ENCODE data around the gene IQCH. TPM values are rescaled to one million over a fixed set of nuclear protein-coding genes. Genes with fewer than 3 reads are reported as not detected.

IQCH gene
- total and polyA plus RNA-seq, 7 donors, result 0.36 to 3.8 (median 1.4) TPM

DNA sequence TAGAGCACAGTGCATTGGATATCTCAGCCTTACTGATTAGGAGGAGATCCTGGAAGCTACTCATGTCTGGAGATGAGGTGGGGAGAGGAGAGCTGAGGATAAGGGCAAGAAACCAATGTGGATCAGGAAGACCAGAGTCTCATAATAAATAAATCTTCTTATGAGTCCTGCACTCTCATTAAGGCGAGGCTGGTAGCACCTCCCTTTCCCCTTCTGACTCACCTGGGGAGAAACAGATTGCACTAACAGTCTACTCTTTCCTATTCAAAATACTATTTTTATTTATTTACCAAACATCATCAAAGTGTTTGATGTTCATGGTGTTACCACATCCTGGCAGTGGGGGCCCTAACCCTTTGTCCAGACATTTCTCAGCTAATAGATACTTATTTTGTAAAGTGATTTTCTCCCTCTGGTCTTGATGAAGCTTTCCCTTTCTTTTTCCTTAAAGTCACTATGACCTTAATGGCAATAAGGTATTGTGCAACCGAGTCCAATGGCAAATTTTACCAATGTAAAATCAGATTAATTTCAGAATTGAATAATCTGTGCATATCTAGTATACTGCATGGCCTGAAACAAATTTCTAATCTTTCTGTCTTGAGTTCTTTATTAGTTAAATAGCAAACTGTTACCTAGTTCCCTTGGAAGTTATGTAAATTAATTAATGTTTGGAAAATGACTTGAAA lies 81.1 kb downstream of the IQCH start:
- no peak for DNase-seq
- 62 to 86% methylated on average over 2 of the region's 2 CpGs for WGBS, 2 donors
- H3K4me1 ChIP-seq, result no peaks in the 10 kb centered on the region
- TF ChIP-seq EP300 (IDR thresholded peaks at IDR 0.05) (no peak), POLR2A (IDR thresholded peaks at IDR 0.05) (no peak), POLR2AphosphoS5 (IDR thresholded peaks at IDR 0.05) (no peak)
- TF ChIP-seq, protein P1, sequence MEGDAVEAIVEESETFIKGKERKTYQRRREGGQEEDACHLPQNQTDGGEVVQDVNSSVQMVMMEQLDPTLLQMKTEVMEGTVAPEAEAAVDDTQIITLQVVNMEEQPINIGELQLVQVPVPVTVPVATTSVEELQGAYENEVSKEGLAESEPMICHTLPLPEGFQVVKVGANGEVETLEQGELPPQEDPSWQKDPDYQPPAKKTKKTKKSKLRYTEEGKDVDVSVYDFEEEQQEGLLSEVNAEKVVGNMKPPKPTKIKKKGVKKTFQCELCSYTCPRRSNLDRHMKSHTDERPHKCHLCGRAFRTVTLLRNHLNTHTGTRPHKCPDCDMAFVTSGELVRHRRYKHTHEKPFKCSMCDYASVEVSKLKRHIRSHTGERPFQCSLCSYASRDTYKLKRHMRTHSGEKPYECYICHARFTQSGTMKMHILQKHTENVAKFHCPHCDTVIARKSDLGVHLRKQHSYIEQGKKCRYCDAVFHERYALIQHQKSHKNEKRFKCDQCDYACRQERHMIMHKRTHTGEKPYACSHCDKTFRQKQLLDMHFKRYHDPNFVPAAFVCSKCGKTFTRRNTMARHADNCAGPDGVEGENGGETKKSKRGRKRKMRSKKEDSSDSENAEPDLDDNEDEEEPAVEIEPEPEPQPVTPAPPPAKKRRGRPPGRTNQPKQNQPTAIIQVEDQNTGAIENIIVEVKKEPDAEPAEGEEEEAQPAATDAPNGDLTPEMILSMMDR (IDR thresholded peaks at IDR 0.05), result no peak
- intact Hi-C loops (cut with DNase I), result no loop called here
- no peaks in the 10 kb centered on the region for H3K36me3 ChIP-seq
- H3K9me3 ChIP-seq, result no peaks in the 10 kb centered on the region
- H3K27ac ChIP-seq, result no peak overlapping the region
- H3K4me3 ChIP-seq, result no peak overlapping the region
- H3K27me3 ChIP-seq, result no peaks in the 10 kb centered on the region

DNA sequence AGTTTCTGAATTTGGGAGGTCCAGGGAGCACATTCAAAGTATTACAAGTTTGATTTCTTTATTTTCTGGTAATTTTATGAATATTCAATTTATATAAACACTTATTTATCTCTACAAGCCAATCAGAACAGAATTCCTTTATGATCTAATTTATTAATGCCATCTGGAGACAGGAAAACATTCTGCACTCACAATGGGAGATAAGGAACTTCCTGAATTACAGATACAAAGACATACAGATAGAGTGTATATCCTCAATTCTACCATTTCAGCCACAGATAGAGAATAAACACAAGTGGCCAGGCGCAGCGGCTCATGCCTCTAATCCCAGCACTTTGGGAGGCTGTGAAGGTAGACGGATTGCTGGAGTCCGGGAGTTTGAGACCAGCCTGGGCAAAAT lies 86.0 kb downstream of the IQCH start:
- intact Hi-C loops (cut with DNase I), result no loop called here
- Histone ChIP-seq H3K4me3 (no peak overlapping the region), H3K36me3 (no peaks in the 10 kb centered on the region), H3K9me3 (peaks cover 0 to 5% (median 0%) of the 10 kb centered on the region in 4 donors), H3K4me1 (no peaks in the 10 kb centered on the region), H3K27ac (no peak overlapping the region), H3K27me3 (no peaks in the 10 kb centered on the region)
- DNase-seq, result no peak
- TF ChIP-seq EP300 (IDR thresholded peaks at IDR 0.05) (no peak), POLR2AphosphoS5 (IDR thresholded peaks at IDR 0.05) (no peak), POLR2A (IDR thresholded peaks at IDR 0.05) (no peak)
- TF ChIP-seq, protein P1 (IDR thresholded peaks at IDR 0.05), result no peak
- WGBS, 2 donors, result 95 to 97% methylated on average over 4 of the region's 4 CpGs

DNA sequence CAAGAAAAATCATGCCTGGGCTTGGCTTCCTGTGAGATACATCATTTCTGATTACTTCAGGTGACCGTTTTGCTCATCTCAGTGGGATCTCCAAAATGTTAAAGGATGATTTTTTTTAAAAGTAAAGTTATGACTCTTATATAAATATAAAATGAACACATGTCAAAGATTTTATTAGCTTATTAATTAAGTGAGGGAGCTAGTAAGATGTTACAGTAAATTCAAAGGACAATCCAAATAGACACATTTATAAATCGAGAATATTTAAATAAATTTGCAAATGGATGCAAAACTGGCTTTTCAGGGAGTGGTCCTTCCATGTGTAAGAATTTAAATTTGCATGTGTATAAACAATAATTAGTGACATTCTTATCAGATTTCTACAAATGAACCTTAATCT lies 87.0 kb downstream of the IQCH start:
- H3K27me3 ChIP-seq, result no peaks in the 10 kb centered on the region
- no peak for DNase-seq
- intact Hi-C loops (cut with DNase I), result no loop called here
- H3K36me3 ChIP-seq, result no peaks in the 10 kb centered on the region
- no peaks in the 10 kb centered on the region for H3K4me1 ChIP-seq
- H3K9me3 ChIP-seq, result peaks cover 0 to 5% (median under 1%) of the 10 kb centered on the region in 4 donors
- no peak overlapping the region for H3K27ac ChIP-seq
- WGBS, 2 donors, result 93% methylated on average over 2 of the region's 2 CpGs
- no peak for TF ChIP-seq POLR2AphosphoS5 (IDR thresholded peaks at IDR 0.05)
- no peak for TF ChIP-seq POLR2A (IDR thresholded peaks at IDR 0.05)
- TF ChIP-seq, protein P1 (IDR thresholded peaks at IDR 0.05), result no peak
- no peak for TF ChIP-seq EP300 (IDR thresholded peaks at IDR 0.05)
- no peak overlapping the region for H3K4me3 ChIP-seq

DNA sequence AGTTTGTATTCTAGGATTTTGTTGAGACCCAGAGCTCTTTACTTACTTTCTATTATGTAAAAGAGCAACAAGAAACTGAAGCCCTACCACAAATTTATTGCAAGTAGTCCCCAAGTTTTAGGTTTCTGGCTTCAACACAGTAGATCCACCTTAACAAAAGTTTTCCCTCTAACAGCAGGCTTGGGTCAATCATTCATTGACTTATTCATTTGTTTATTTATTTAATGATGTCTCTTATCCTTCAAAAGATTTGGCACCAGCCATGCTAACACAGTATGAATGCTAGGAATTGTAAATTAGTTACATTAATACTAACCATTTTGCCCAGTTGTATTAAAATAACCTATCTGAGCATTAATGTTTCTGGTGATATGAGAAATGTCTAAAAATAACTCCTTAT lies 88.6 kb downstream of the IQCH start:
- H3K36me3 ChIP-seq, result no peaks in the 10 kb centered on the region
- H3K27ac ChIP-seq, result no peak overlapping the region
- intact Hi-C loops (cut with DNase I), result no loop called here
- H3K27me3 ChIP-seq, result no peaks in the 10 kb centered on the region
- DNase-seq, result no peak
- H3K4me3 ChIP-seq, result no peak overlapping the region
- TF ChIP-seq, protein P1 (IDR thresholded peaks at IDR 0.05), result no peak
- TF ChIP-seq EP300 (IDR thresholded peaks at IDR 0.05) (no peak), POLR2A (IDR thresholded peaks at IDR 0.05) (no peak), POLR2AphosphoS5 (IDR thresholded peaks at IDR 0.05) (no peak)
- no peaks in the 10 kb centered on the region for H3K4me1 ChIP-seq
- H3K9me3 ChIP-seq, result peaks cover 0 to 5% (median 3%) of the 10 kb centered on the region in 4 donors

DNA sequence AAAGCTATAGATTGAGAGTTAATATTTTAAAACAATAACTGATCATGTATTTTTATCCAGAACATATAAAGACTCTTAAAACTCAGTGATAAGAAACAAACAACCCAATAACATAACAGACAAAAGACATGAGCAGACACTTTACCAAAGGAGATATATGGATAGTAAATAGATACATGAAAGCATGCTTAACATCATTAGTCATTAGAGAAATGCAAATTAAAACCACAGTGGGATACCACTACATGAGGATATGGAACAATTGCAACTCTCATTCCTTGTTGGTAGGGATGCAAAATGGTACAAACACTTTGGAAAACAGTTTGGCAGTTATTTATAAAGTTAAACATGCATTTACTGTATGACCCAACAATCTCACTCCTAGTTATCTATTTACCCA lies 95.0 kb downstream of the IQCH start:
- H3K36me3 ChIP-seq, result no peaks in the 10 kb centered on the region
- H3K9me3 ChIP-seq, result peaks cover 0 to 9% (median 4%) of the 10 kb centered on the region in 4 donors
- H3K27ac ChIP-seq, result no peak overlapping the region
- intact Hi-C loops (cut with DNase I), result no loop called here
- no peak for TF ChIP-seq EP300 (IDR thresholded peaks at IDR 0.05)
- H3K4me3 ChIP-seq, result no peak overlapping the region
- H3K4me1 ChIP-seq, result no peaks in the 10 kb centered on the region
- no peak for DNase-seq
- H3K27me3 ChIP-seq, result no peaks in the 10 kb centered on the region

Measured in sigmoid colon (tissue), 7 donors.